GM18505 (cell line): ENCODE measurements around the gene S100P.
A peak's percentile ranks its signal among the peaks of the same experiment; 100 is the strongest.

Experiments
- ATAC-seq: cut with Tn5 transposase; IDR thresholded peaks from one replicate; pipeline ENCODE4 v1.9.1; 2021; ENCODE audit not compliant: unreplicated experiment
- POLR2A ChIP-seq: IDR thresholded peaks from 4 replicates; pipeline ENCODE4 v1.6.1; 2011; ENCODE audit warnings: borderline replicate concordance; ENCODE audit not compliant: insufficient read depth, insufficient read length; ENCODE audit errors: extremely low read depth

Gene S100P

GRCh38 chr4:6680372-6681034 lies 13.2 kb upstream of the S100P start:
- TF ChIP-seq POLR2A, result no peak
- ATAC-seq, result no peak

- TF ChIP-seq POLR2A, result no peak
- ATAC-seq, result no peak
Measured at GRCh38 chr4:6681191-6681590, 12.5 kb upstream of the S100P start.

GRCh38 chr4:6682862-6683590 lies 10.7 kb upstream of the S100P start:
- no peak for TF ChIP-seq POLR2A
- ATAC-seq, result no peak

- no peak for ATAC-seq
- no peak for TF ChIP-seq POLR2A
Measured at GRCh38 chr4:6684656-6685055, 9.0 kb upstream of the S100P start.

- no peak for TF ChIP-seq POLR2A
- no peak for ATAC-seq
Measured at GRCh38 chr4:6686104-6686787, 7.4 kb upstream of the S100P start.

GRCh38 chr4:6687947-6688878 lies 5.5 kb upstream of the S100P start:
- ATAC-seq, result no peak
- no peak for TF ChIP-seq POLR2A

GRCh38 chr4:6688879-6689505 lies 4.7 kb upstream of the S100P start:
- TF ChIP-seq POLR2A, result no peak
- peak; percentile 49 for ATAC-seq

- TF ChIP-seq POLR2A, result no peak
- ATAC-seq, result no peak
Measured at GRCh38 chr4:6689506-6689960, 4.1 kb upstream of the S100P start.

GRCh38 chr4:6692379-6692778 lies 1.3 kb upstream of the S100P start:
- no peak for ATAC-seq
- TF ChIP-seq POLR2A, result no peak

GRCh38 chr4:6692806-6693205 lies 872 bp upstream of the S100P start:
- ATAC-seq, result no peak
- no peak for TF ChIP-seq POLR2A

GRCh38 chr4:6694177-6694901 lies 661 bp downstream of the S100P start:
- no peak for ATAC-seq
- TF ChIP-seq POLR2A, result no peak
